Measurements from ENCODE around the gene CLEC16A. TPM values are rescaled to one million over a fixed set of nuclear protein-coding genes. Genes with fewer than 3 reads are reported as not detected.

Gene CLEC16A
- total and polyA plus RNA-seq, 9 of the 15 experiments (the other 6 are each of a cell fraction or from before 2014, with no cell fraction given): 1.00 to 22.3 (median 10.0) TPM

DNA sequence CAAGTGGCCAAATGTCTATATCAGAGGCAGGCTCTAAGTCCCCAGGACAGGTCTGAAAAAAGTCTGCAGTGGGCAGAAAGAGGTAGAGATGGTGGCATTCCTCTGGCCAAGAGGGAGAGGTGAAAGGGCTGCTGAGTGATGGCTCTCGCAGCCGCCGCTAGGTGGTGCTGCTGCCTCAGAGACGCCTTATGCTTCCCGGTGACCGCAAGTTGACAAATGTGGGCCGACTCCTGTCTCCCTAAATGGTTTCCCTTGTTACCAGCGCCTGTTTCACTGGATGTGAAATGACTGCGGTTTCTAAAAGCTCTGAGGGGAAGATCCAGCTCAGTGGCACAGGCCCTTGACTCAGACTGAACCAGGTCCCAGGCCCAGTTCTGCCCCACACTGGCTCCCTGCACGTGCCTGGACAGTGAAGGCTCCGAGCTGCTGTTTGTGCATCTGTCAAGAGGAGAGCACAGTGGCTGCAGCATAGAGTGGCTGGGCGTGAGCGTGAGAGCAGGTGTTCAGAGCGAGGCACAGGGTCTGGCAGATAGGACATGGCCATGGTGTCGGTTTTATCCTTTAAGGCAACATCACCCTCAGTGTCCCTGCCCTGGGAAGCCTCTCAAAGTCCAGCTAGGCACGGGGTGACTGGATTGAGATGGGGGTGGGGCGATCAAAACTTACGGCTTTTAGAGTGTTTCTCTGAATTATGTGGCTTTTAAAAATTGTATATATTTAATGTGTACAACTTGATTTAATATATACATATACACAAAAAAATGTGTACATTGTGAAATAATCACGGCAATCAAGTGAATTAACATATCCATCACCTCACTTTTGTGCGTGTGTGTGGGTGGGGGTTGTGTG, 19.9 kb downstream of the CLEC16A start (continued):
- TF ChIP-seq, protein P1, sequence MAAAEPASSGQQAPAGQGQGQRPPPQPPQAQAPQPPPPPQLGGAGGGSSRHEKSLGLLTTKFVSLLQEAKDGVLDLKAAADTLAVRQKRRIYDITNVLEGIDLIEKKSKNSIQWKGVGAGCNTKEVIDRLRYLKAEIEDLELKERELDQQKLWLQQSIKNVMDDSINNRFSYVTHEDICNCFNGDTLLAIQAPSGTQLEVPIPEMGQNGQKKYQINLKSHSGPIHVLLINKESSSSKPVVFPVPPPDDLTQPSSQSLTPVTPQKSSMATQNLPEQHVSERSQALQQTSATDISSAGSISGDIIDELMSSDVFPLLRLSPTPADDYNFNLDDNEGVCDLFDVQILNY (CRISPR knock-in tag; IDR thresholded peaks at IDR 0.05): no peak
- TF ChIP-seq ESRRB (CRISPR knock-in tag; IDR thresholded peaks at IDR 0.05; ENCODE audit: borderline replicate concordance) (no peak), POLR2G (IDR thresholded peaks at IDR 0.05; ENCODE audit: low read depth, low read length) (no peak), RAD21 (CRISPR knock-in tag; conservative IDR thresholded peaks at IDR 0.05 in 1 of 2, IDR thresholded peaks at IDR 0.05 in 1 of 2) (peak; percentile 87 to 92), ESRRA (IDR thresholded peaks at IDR 0.05; ENCODE audit: borderline replicate concordance, low read depth) (peak; percentile 92; the same call in 1 of the 2 replicates), ZNF282 (CRISPR knock-in tag; IDR thresholded peaks at IDR 0.05) (no peak), ZNF146 (CRISPR knock-in tag; IDR thresholded peaks at IDR 0.05; ENCODE audit: unreplicated experiment) (no peak), ZNF347 (CRISPR knock-in tag; IDR thresholded peaks at IDR 0.05; ENCODE audit: low read depth) (no peak), CXXC5 (CRISPR knock-in tag; IDR thresholded peaks at IDR 0.05) (no peak; the same call in 1 of the 2 replicates), NEUROD1 (IDR thresholded peaks at IDR 0.05; ENCODE audit: borderline replicate concordance, low read depth, low read length, partially characterized antibody) (no peak), SMAD4 (CRISPR knock-in tag; conservative IDR thresholded peaks at IDR 0.05) (no peak; the same call in 1 of the 2 replicates), CAMTA2 (CRISPR knock-in tag; conservative IDR thresholded peaks at IDR 0.05) (no peak), ZNF57 (CRISPR knock-in tag; IDR thresholded peaks at IDR 0.05) (no peak), ZKSCAN8 (CRISPR knock-in tag; IDR thresholded peaks at IDR 0.05) (no peak), GABPB1 (CRISPR knock-in tag; IDR thresholded peaks at IDR 0.05) (no peak), GABPA (tag; conservative IDR thresholded peaks at IDR 0.05; ENCODE audit: low read depth) (no peak), EWSR1 (IDR thresholded peaks at IDR 0.05; ENCODE audit: borderline replicate concordance, low read depth, partially characterized antibody) (no peak)
- TF ChIP-seq, protein P2, sequence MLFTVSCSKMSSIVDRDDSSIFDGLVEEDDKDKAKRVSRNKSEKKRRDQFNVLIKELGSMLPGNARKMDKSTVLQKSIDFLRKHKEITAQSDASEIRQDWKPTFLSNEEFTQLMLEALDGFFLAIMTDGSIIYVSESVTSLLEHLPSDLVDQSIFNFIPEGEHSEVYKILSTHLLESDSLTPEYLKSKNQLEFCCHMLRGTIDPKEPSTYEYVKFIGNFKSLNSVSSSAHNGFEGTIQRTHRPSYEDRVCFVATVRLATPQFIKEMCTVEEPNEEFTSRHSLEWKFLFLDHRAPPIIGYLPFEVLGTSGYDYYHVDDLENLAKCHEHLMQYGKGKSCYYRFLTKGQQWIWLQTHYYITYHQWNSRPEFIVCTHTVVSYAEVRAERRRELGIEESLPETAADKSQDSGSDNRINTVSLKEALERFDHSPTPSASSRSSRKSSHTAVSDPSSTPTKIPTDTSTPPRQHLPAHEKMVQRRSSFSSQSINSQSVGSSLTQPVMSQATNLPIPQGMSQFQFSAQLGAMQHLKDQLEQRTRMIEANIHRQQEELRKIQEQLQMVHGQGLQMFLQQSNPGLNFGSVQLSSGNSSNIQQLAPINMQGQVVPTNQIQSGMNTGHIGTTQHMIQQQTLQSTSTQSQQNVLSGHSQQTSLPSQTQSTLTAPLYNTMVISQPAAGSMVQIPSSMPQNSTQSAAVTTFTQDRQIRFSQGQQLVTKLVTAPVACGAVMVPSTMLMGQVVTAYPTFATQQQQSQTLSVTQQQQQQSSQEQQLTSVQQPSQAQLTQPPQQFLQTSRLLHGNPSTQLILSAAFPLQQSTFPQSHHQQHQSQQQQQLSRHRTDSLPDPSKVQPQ (CRISPR knock-in tag; IDR thresholded peaks at IDR 0.05; ENCODE audit: borderline replicate concordance): no peak
- TF ChIP-seq, protein P3, sequence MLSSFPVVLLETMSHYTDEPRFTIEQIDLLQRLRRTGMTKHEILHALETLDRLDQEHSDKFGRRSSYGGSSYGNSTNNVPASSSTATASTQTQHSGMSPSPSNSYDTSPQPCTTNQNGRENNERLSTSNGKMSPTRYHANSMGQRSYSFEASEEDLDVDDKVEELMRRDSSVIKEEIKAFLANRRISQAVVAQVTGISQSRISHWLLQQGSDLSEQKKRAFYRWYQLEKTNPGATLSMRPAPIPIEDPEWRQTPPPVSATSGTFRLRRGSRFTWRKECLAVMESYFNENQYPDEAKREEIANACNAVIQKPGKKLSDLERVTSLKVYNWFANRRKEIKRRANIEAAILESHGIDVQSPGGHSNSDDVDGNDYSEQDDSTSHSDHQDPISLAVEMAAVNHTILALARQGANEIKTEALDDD (IDR thresholded peaks at IDR 0.05): no peak
- TF ChIP-seq, protein P4, sequence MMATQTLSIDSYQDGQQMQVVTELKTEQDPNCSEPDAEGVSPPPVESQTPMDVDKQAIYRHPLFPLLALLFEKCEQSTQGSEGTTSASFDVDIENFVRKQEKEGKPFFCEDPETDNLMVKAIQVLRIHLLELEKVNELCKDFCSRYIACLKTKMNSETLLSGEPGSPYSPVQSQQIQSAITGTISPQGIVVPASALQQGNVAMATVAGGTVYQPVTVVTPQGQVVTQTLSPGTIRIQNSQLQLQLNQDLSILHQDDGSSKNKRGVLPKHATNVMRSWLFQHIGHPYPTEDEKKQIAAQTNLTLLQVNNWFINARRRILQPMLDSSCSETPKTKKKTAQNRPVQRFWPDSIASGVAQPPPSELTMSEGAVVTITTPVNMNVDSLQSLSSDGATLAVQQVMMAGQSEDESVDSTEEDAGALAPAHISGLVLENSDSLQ (IDR thresholded peaks at IDR 0.05): peak; percentile 47; the same call in 1 of the 2 replicates

Data from K562 (cell line).